GM15510 (cell line): ENCODE results near the gene RNF212.

ENCODE experiments used
- POLR2A ChIP-seq: IDR thresholded peaks from 3 replicates; pipeline ENCODE4 v1.6.1; 2011; ENCODE audit warnings: borderline replicate concordance; ENCODE audit not compliant: insufficient read length; ENCODE audit errors: extremely low read depth

RNF212 gene

DNA sequence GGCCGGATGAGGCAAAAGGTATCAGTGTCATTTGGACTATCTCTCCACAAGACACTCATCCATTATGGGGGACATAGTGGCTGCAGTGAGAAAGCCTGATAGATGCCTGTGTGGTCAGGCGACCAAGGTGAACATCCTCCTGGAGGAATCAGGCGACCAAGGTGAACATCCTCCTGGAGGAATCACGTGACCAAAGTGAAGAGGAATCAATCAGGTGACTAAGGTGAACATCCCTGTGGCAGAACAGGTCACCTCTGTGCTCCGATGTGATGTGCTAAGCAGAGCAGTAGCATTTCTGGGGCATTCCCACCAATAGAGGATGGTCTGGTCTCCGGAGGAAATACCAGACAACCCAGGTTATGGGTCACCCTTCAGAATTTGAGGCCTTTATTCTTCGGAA lies 44.0 kb downstream of the RNF212 start:
- TF ChIP-seq POLR2A: no peak

DNA sequence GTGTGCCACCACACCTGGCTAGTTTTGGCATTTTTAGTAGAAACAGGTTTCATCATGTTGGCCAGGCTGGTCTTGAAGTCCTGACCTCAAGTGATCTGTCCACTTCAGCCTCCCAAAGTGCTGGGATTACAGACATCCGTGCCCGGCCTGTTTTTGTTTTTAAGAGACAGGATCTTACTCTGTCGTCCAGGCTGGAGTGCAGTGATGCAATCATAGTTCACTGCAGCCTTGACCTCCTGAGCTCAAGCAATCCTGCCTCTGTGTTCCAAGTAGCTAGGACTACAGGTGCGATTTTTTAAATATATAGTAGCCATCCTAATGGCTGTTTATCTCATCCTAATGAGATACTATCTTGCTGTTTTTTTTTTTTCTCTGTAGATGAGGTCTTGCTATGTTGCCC lies 47.6 kb downstream of the RNF212 start:
- no peak for TF ChIP-seq POLR2A

DNA sequence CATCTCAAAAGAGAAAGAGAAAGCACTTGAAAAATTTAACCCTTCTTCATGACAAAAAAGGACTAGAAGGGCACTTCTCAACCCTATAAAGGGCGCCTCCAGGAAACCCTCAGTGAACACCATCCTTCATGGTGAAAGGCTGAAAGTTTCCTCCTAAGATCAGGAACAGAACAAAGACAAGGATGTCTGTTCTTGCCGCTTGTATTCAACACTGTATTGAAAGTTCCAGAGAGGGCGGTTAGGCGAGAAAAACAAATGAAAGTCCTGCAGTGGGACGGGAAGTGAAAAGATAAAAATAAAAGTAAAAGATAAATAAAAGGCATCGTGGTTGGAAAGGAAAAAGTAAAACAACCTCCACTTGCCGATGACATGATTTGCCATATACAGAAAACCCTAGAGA lies 50.9 kb downstream of the RNF212 start:
- TF ChIP-seq POLR2A: no peak

DNA sequence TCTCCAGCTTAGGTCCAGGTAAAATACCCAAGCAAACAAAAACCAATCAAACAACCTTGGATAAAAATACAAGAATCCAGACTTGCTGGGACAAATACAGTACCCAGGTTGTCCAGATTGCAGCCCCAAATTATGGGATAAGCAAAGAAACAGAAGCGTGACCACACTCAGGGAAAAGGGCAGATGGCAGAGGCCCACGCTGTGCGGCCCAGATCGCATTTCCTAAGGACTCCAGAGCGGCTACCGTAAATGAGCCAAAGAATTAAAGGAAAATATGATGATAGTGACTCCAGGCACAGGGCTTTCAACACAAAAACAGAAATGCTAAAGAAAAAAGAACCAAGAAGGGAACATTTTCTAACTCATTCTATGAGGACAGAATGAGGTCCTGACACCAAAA lies 51.6 kb downstream of the RNF212 start:
- no peak for TF ChIP-seq POLR2A

DNA sequence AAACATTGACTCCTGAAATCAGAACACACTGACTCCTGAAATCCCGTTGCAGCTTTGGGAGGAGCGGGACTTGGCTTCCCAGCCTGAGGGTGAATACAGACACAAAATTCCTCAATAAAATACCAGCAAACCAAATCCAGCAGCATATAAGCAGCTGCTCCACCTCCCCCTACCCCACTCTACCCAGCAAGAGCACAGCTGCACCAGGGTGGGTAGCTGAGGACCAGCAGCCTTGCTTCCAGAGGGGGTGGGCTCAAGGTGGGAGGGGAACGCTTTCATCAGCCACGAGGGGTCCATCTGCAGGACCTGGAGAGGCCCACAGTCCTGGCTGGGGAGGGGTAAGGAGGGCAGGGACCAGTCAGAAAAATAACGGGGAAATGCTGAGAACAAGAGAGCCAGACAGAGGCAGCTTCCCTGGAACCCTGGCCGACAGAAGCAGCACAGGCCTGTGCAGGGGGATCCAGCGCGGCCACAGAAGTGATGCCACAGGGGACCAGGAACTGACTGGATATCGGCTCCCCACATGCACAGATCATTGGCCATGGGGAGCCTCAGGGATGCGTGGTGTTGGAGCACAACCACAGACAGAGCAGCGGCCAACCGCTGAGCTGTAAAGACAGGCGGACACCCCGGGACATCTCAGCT lies 52.2 kb downstream of the RNF212 start:
- no peak for TF ChIP-seq POLR2A

DNA sequence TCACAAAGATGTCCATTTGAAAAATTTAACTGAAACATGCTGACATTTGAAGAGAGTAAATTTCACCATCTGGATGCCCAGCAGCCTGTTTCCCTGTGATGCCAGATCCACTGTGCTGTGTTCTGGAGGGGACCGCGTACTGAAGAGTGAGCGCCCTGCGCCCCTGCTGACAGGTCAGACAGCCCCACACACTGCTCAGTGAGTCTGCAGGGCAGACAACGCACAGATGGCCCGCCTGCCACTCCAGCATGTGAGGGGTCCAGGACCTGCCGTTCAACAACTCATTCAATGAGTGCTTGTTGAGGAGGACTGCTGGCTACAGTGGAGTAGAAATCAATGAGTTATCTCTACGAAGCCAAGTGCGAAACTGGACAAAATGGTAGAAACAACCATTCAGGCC lies 52.7 kb downstream of the RNF212 start:
- no peak for TF ChIP-seq POLR2A

DNA sequence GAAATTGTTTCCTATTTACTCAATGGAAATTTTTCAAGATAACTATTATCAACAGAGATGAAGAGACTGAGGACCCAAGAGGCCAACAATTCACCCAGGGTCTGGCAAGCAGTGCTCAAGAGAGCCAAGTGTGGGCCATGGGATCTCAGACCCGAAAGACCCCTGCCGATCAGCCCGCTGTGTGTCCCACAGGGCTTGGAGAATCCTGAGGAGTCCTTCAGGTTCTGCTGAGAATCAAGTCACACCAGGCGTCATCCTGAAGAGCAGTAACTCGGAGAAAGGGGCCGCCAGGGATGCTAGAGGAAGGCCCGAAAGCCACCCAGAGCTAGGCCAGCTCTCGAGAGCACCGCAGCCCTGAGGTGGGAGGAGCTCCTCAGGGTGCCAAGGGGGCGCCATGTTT lies 53.2 kb downstream of the RNF212 start:
- no peak for TF ChIP-seq POLR2A

DNA sequence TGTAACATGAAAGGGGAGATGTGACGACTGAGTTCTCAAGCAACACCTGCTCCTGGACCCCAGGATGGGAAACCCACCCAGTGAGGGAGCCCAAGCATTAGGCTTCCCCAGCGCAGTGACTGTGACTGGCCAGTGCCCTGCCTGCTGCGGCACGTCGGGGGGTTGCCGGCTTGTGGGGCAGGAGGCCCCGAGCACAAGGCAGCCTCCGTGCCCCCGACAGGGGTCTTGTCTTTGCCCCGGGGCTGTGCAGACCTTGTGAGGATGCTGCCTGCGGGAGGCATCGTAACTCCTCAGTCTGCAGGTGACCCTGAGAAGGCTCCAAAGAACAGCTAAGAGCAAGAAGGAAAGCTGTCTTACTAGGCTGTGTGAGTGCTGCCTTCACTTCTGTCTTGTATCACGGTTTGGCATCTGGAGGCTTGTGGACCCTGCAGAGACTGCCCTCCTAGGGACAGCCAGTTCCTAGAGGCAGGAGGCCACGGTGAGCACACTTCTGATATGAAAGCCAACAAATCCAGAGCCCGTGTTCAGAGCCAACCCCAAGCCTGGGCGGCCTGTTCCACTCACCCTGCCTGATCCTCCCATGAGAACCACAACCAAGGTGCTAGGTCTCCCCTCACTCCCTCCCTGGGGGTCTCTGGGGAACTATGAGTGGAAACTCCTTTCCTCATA lies 54.2 kb downstream of the RNF212 start:
- no peak for TF ChIP-seq POLR2A

DNA sequence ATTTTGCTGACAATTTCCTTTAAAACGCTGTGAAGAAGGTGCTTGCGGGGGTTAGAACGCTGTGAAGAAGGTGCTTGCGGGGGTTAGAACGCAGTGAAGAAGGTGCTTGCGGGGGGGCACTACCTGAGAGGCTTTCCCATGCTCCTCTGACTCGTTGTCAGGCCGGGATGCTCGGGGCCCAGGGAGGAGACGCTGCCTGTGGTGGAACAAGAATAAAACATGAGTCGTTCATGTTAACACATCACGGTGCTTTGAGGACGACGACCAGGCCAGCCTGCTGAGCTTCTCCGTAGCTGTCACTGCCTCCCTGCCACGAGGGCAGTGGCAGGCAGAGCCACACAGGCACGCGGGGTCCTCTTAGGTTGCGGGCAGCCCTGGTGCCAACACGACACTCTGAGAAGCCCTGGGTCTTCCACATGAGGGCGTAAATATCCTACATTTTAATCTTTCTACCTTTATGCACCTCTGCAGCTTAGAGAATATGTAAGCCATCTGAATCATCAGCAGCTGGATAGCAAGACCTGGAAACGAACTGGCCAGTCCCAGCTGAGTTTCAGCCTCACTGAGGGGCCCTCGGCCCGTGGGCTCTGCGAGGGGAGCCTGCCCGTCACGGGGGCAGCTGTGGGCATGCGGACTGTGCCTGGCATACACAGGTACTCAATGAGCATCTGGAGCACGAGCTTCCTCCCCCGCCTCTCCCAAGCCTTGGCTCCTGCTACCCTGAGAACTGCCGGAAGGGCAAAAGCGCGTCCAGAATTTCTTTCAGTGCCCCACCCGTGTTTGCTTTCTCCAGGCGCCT lies 55.0 kb downstream of the RNF212 start:
- no peak for TF ChIP-seq POLR2A

DNA sequence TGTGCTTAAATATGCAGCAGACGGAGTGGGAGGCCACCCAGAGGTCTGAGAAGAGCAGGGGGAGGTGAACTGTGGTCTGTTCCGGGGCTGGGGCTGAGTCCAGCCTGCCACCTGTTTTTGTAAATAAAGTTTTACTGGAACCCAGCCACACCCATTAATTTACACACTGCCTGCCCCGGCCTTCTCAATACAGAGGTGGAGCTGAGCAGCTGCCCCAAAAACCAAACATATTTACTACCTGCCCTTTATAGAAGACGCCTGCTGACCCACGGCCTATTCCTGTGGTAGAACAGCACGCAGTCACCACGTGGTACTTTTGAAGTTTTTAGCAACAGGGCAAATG lies 56.0 kb downstream of the RNF212 start:
- no peak for TF ChIP-seq POLR2A

DNA sequence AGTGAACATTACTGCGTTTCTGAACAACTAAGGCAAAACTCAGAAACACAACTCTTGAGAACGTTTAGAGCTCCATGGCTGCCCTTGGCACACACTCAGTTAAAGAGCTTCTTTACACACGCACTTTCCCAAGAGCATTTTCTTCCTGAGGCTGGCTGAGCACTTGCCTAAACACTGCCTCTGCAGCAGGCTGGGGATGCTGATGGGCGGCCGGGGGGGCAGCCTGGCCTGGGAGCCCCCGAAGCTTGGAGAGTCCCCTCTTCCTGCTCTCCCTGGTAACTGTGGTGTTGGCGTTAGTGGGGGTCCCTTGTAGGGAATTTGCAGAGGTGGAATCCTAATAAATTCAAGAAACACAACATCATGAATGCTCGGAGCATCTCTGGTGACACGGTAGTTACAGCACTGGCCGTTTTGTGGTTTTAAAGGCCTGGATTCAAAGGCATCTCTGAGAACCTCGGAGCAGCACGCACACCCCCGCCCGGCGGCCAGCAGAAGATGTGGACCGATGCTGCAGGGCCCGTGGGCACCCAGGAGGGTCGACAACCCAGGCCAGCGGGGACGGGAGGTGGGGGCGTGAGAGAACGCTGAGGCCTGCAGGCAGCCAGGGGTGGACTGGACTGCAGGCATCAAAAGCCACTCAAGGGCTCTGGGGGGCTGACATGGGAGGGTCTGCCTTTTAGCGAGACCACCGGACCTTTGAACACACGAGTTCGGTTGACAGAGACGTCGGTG lies 56.5 kb downstream of the RNF212 start:
- TF ChIP-seq POLR2A: no peak

DNA sequence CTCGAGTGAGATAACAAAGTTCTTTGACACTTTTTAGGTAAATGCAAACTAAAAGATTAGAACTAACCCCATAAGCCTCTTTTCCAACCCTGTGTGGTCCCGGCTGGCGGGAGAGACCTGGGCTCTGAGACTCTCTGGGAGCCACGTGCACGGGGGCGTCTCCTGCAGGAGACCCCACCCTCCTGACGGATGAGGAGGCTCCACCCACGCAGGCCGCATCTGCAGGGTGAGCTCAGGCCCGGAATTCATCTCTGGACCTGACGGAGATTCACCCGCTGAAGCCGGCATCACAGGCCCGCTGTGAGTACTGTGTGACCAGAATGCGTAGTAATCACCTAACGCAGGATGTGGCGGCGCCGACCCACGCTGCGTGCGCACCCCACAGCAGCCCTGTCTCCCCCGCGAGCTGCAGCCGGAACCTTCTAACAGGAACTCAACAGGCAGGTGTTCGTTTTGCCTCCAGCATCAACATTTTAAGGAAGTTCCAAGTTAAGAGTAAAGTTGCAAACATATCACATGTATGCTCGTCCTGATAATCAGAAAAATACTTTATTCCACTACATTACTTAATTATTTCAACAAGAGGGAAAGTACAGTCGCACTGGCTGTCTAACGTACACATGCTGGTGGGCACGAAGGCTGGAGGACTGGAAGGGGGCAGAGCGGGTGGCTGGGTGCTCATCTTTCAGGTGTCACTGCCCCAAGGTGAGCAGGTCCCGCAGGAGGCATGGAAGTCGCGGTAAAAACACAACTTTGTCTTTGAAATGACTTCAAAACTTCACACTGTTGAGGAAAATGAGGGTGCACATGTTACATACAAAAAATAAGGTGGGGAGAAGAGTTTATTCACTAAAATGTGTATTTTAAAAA lies 57.4 kb downstream of the RNF212 start:
- no peak for TF ChIP-seq POLR2A

DNA sequence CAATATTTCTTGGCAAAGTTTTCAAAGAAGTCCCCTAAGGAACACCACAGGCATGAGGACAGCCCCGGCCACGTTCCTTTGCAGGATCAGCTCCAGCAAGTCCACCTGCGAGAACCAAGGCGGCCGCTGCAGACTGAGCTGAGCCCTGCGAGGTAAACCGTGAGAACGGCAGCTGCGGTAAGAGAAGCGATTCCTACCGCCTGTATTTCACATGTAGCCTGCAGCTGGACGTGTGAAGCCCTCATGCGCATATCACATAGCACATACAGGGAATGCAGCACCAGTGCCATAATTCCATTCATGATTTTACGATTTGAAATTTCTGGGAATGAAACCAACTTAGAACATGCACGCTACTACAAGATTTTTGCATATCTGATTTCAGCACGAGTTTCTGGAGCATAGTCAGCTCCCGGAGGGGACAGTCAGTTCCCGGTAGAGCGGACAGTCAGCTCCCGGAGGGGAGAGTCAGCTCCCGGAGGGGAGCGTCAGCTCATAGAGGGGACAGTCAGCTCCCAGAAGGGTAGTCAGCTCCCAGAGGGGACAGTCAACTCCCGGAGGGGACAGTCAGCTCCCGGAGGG lies 60.2 kb downstream of the RNF212 start:
- TF ChIP-seq POLR2A: no peak

DNA sequence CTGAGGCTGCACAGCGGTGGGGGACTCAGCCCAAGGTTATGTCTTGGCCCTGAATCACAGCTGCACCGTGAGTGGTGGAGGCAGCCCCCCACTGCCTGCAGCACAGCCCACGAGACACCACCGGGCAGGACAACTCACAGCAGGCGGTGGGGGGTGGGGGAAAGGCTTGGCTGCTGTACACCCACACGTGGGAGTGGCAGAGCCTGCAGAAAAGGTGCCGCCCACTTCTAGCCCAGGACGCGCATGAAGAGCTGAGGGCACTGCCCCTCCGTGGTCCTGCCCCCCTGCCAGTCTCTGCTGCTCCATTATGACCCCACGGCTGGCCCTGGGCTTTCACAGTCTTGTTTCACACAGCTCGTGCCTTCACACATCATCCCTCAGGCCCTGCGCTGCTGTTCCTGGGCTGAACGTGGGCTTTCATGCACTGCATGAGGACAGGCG lies 61.1 kb downstream of the RNF212 start:
- no peak for TF ChIP-seq POLR2A
